HG03045 (cell line): ENCODE data around the gene TIMM21.

ENCODE experiments used
- ATAC-seq: cut with Tn5 transposase; IDR thresholded peaks from one replicate; pipeline ENCODE4 v1.9.1; 2021; ENCODE audit warnings: mild to moderate bottlenecking, moderate library complexity; ENCODE audit not compliant: unreplicated experiment

Gene TIMM21

DNA sequence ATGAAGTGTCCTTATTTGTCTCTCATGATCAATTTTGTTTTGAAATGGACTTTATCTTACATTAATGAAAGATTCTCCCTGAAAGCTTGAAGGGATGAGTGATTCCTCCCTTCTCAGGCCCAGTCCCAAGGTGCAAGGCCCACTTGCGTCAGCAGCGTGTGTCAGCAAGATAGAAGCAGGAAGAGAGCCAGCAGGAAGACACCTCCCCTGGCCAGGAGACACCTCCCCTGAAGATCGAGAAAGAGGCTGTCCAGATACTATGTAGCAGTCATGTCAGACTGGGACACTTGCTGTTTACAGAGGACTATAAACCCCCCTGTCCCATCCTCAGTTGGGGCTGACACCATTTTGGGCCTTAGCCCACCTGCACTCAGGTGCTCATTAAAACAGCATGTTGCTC lies 38.3 kb downstream of the TIMM21 start:
- ATAC-seq, result no peak

DNA sequence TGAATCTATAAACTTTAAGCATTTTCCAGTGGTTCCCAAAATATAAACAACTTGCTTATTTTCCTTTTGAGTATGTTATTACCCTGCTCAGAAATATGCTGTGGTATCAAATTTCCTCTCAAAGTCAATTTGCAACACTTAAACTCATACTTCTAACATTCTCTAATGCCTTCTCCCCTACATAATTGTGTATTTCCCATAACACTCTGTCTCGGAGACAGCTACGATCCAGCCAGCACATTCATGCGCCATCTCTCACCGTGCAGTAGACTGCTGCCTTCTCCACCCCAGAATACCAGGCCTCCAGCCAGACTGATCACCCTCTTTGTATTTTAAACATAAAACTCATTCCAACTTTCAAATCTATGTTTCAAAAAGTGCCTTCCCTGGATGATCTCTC lies 41.8 kb downstream of the TIMM21 start:
- no peak for ATAC-seq

DNA sequence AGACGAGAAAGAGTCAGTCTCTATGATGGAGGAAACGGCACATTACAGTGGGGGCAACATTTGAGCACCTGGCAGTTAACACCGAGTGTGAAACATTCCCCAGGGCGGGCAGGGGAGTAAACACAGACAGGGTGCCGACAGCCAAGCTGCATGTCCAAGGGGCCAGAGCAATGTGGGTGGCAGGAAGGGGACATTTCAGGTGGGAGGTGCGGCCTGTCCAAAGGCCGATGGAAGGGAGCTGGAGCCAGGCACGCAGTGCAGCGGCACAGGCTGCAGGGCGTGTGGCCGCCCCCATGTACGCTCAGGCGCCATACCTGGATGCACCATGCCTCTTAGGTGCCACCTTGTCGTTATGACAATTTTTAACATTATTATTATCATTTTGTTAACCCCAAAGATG lies 43.3 kb downstream of the TIMM21 start:
- no peak for ATAC-seq

DNA sequence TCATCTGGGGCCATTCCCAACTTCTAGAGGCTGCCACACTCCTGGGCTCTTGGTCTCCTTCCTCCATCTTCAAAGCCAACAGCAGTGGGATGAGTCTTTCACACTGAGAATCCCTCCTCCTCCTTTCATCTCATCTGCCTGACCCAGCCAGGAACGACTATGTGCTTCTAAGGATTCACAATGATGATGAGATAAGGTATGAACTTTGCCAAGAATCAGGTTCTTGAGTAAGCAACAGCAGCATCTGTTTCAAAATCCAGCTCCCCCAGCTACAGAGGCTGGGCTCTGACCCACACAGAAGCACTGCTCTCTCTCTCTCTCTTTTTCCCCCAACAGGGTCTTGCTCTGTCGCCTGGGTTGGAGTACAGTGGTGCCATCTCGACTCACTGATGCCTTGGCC lies 46.4 kb downstream of the TIMM21 start:
- no peak for ATAC-seq

DNA sequence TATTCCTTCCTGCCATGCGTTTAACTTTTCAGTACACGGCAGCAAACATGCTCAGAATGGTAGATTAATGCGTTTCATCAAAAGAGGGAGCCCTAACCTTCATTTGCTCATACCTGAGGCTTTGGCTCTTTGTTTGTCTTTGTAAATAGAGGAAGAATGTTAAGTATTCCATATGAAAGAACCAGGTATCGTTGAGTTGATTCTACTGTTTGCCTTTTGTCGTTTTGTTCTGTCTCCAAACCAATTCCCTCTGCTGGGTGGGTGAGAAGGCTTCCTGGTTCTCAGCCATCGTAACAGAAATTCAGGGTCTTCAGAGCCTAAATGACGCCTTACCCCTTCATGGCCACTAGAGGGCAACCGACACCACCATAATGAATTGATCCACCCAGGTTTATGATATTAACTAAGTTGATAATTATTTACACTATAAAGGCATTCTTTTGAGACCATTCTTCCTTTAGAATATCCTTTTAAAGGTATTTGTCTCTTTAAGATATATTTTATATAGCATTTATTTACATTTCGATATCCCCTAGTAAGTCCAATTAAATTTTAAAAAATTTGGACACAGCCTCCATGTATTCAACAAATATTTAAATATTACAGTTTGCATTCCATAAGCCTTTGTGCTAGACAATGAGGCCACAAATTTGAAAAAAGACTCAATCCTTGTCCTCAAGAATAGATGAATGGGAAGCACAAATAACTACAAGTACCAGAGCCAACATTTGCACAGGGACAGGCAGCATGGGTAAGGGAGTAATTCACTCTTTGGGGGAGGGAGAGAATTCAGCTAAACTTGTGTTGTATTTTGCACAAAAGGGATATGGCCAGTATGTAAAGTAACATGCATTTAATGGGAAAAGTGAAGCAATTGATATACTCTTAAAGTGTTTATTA lies 48.1 kb downstream of the TIMM21 start:
- ATAC-seq, result peak; percentile 81

DNA sequence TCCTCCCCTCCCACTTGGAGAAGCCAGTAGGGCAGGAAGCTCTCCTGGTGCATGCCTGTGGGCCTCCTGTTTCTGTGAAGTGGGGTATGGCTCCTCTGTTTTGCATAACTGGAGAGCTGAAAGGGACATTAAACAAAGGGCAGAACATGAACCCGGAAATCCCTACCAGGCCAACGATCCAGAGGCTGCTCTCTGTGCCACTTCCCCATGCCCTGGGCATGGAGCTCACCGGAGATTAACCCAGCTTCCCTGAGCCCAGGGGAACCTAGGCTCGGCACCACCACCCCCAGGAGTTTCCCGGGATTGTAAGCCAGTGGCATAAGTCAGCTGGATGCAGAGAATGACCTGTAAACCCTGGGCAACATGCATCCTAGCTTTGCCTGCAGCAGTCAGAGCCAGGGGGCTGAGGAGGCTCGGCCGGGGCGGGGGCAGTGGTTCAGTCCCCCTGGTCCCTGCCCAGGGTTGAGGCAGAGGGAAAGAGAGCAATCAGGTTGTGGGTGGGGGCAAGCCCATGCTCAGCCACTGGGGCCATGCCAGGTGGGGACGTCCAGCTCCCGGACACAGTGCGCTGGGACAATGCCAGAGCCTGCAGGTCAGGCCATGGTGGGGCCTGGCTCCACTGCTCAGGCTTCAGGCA lies 49.5 kb downstream of the TIMM21 start:
- ATAC-seq, result no peak

DNA sequence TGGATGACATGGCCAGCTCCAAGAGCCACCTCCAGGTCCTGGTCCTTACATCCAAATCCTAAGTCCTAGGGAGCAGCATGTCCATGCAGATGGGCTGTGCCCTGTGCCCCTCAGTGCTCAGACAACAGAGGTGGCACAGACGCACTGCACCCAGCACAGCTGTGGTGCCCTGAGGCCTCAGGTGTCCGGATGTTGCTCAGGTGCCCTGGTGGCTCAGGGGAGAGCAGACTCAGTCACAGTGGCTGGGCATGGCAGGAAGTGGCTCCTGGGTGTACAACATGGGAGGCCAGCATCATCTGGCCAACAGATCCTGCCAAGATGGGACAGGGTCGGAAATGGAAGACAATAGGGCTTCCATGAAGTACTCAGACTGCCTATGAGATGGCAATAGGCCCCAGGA lies 50.1 kb downstream of the TIMM21 start:
- ATAC-seq, result no peak

DNA sequence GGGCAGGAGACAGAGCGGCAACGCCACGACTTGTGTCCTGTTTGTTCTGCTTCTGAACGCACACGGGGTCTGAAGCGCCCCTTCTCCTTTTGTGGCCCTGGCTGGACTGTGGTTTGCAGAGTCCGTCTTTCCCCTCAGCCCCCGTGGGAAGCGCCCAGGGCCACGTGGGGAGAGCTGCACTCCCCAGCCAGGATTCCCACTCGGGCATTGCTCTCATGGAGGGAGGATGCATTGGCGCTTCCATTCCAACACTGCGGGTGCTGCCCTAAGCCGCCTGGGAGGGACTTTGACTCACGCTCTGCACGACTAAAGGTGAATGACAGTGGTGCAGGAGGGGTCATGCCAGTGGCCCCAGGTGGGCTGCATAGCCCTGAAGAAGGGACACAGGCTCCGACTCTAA lies 52.5 kb downstream of the TIMM21 start:
- ATAC-seq, result no peak

DNA sequence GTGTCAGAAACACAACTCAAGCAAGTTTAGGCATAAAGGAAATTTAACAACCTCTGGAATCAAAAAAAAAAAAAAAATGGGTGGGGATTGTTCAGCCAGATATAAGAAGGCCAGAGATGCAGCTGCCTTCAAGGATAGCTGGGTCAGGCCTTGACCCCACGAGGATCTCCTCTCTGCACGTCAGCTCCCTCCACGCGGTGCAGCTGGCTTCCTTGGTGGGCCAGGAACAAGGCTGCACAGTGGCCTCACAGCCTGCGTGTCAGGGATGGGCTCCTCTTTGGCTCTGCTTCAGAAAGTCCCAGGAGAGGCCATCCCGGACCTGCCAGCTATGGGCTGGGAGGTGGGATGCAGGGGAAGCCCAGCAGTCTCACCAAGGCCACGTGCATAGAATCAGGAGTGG lies 55.5 kb downstream of the TIMM21 start:
- ATAC-seq, result no peak

DNA sequence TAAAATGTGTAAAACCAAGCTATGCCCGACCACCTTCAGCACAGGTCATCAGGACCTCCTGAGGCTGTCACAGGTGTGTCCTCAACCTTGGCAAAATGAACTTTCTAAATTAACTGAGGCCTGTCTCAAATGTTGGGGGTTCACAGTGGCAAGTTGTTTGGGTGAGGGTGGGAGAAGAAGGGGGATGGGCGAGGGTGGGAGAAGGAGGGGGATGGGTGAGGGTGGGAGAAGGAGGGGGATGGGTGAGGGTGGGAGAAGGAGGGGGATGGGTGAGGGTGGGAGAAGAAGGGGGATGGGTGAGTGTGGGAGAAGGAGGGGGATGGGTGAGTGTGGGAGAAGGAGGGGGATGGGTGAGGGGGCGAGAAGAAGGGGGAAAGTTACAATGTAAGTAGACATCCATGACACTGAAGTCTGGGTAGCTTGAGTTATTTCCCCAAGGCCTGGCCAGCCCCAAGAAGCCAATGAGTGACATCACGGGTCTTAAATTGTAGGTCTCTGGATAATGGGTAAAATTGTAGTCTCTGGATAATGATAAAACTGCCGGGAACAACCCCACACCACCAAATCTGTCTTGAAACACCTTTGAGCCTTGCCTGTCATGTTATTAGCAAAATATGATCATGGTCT lies 56.3 kb downstream of the TIMM21 start:
- no peak for ATAC-seq
